Muscle of leg (tissue), 11 donors: Measurements from ENCODE around the gene RAD51B. TPM values are rescaled to one million over a fixed set of nuclear protein-coding genes. Genes with fewer than 3 reads are reported as not detected.
A peak's percentile ranks its signal among the peaks of the same experiment; 100 is the strongest.
"Not testable (repeated sequence)": the region's sequence is repeated elsewhere in the genome, so short reads cannot be mapped to it uniquely, and the experiment has no call there.

ENCODE experiments used
- DNase-seq: peaks from one replicate; pipeline ENCODE4 v3.0.0; 2013
- H3K27ac ChIP-seq: one replicate; pipeline ENCODE4 v1.5.1; 2013; ENCODE audit warnings: mild to moderate bottlenecking, low read length, control low read depth
- H3K27me3 ChIP-seq: one replicate; pipeline ENCODE4 v1.6.1; 2013; ENCODE audit warnings: low read length; ENCODE audit not compliant: control insufficient read depth, insufficient read depth
- H3K36me3 ChIP-seq: one replicate; pipeline ENCODE4 v1.6.1; 2013; ENCODE audit warnings: low read length; ENCODE audit not compliant: control insufficient read depth, insufficient read depth
- H3K4me1 ChIP-seq: one replicate; pipeline ENCODE4 v1.6.1; 2013; ENCODE audit warnings: low read length; ENCODE audit not compliant: control insufficient read depth, insufficient read depth
- H3K4me3 ChIP-seq: one replicate; pipeline ENCODE4 v1.5.1; 2013; ENCODE audit warnings: low read length, control low read depth
- H3K9me3 ChIP-seq: replicated peaks from 2 replicates; pipeline ENCODE4 v1.6.1; 2013; ENCODE audit warnings: low read depth, low read length; ENCODE audit not compliant: control insufficient read depth
- WGBS: methylation state at CpG from one replicate; pipeline ENCODE4 v1.1.5; 2013; ENCODE audit warnings: missing lambda C conversion rate; ENCODE audit not compliant: insufficient coverage; 5-methylcytosine and 5-hydroxymethylcytosine counted together
- polyA plus RNA-seq, 8 donors: library from polyadenylated mRNA; unstranded; fragments of 120-200 nt; gene quantifications; one replicate each; pipeline versions ENCODE4 v1.2.1 to v1.2.3, GENCODE V29; 2013; ENCODE audit warnings: inconsistent platforms in 1 of 8, low replicate concordance in 1 of 8; ENCODE audit not compliant: insufficient read length in 8 of 8, insufficient read depth in 1 of 8
- total RNA-seq: library from RNA; stranded (reverse); fragments of 120-200 nt; gene quantifications from one replicate; pipeline ENCODE4 v1.2.4, GENCODE V29; 2013

RAD51B gene
- total and polyA plus RNA-seq, 9 donors = 6.0 to 16.5 (median 7.2) TPM

- DNase-seq = peak; percentile 63
- H3K27ac ChIP-seq = no peak overlapping the region
Observed at GRCh38 chr14:68692916-68693771, 873.6 kb downstream of the RAD51B start.

GRCh38 chr14:68693926-68694325 lies 874.3 kb downstream of the RAD51B start:
- DNase-seq = no peak
- H3K4me1 ChIP-seq = peaks cover 41% of the 10 kb centered on the region
- H3K9me3 ChIP-seq = no peaks in the 10 kb centered on the region
- no peaks in the 10 kb centered on the region for H3K36me3 ChIP-seq
- H3K27ac ChIP-seq = no peak overlapping the region
- 60% methylated on average over 1 of the region's 2 CpGs for WGBS
- no peak overlapping the region for H3K4me3 ChIP-seq
- H3K27me3 ChIP-seq = no peaks in the 10 kb centered on the region

More at GRCh38 chr14:68692916-68693771, 873.6 kb downstream of the RAD51B start:
- WGBS = 86% methylated on average over 8 of the region's 14 CpGs
- Histone ChIP-seq H3K27me3 (no peaks in the 10 kb centered on the region), H3K36me3 (no peaks in the 10 kb centered on the region), H3K4me1 (peaks cover 45% of the 10 kb centered on the region), H3K4me3 (no peak overlapping the region), H3K9me3 (no peaks in the 10 kb centered on the region)

GRCh38 chr14:68694516-68695235 lies 875.1 kb downstream of the RAD51B start:
- Histone ChIP-seq H3K4me3 (no peak overlapping the region), H3K36me3 (no peaks in the 10 kb centered on the region), H3K9me3 (no peaks in the 10 kb centered on the region), H3K27ac (no peak overlapping the region), H3K4me1 (peaks cover 33% of the 10 kb centered on the region), H3K27me3 (no peaks in the 10 kb centered on the region)
- 65% methylated on average over 5 of the region's 7 CpGs for WGBS
- no peak for DNase-seq

GRCh38 chr14:68695326-68695768 lies 875.8 kb downstream of the RAD51B start:
- H3K27ac ChIP-seq = no peak overlapping the region
- 89% methylated on average over 2 of the region's 7 CpGs for WGBS
- H3K27me3 ChIP-seq = no peaks in the 10 kb centered on the region
- no peak overlapping the region for H3K4me3 ChIP-seq
- DNase-seq = no peak
- H3K4me1 ChIP-seq = peaks cover 27% of the 10 kb centered on the region
- no peaks in the 10 kb centered on the region for H3K36me3 ChIP-seq
- H3K9me3 ChIP-seq = no peaks in the 10 kb centered on the region

GRCh38 chr14:68695856-68696255 lies 876.3 kb downstream of the RAD51B start:
- no peaks in the 10 kb centered on the region for H3K36me3 ChIP-seq
- 80% methylated on average over 1 of the region's 2 CpGs for WGBS

GRCh38 chr14:68696266-68696665 lies 876.7 kb downstream of the RAD51B start:
- WGBS = no CpG with 5 or more reads among the region's 3 CpGs
- Histone ChIP-seq H3K4me1 (peaks cover 20% of the 10 kb centered on the region), H3K4me3 (no peak overlapping the region), H3K36me3 (no peaks in the 10 kb centered on the region), H3K9me3 (no peaks in the 10 kb centered on the region), H3K27me3 (no peaks in the 10 kb centered on the region), H3K27ac (no peak overlapping the region)
- DNase-seq = no peak

More at GRCh38 chr14:68695856-68696255, 876.3 kb downstream of the RAD51B start:
- Histone ChIP-seq H3K4me1 (peaks cover 21% of the 10 kb centered on the region), H3K27ac (no peak overlapping the region), H3K27me3 (no peaks in the 10 kb centered on the region), H3K9me3 (no peaks in the 10 kb centered on the region), H3K4me3 (no peak overlapping the region)
- DNase-seq = no peak

GRCh38 chr14:68696721-68697495 lies 877.3 kb downstream of the RAD51B start:
- no peak for DNase-seq
- H3K4me1 ChIP-seq = peaks cover 17% of the 10 kb centered on the region
- 97% methylated on average over 4 of the region's 6 CpGs for WGBS
- H3K27ac ChIP-seq = no peak overlapping the region
- H3K9me3 ChIP-seq = no peaks in the 10 kb centered on the region
- H3K4me3 ChIP-seq = no peak overlapping the region
- no peaks in the 10 kb centered on the region for H3K27me3 ChIP-seq
- no peaks in the 10 kb centered on the region for H3K36me3 ChIP-seq

- not testable (repeated sequence) for H3K9me3 ChIP-seq, H3K4me1 ChIP-seq, H3K27ac ChIP-seq, DNase-seq, H3K27me3 ChIP-seq, H3K36me3 ChIP-seq, H3K4me3 ChIP-seq
- WGBS = 100% methylated on average over 5 of the region's 14 CpGs
Observed at GRCh38 chr14:68698773-68699172, 879.2 kb downstream of the RAD51B start.

GRCh38 chr14:68701001-68701741 lies 881.6 kb downstream of the RAD51B start:
- no peak overlapping the region for H3K4me3 ChIP-seq
- no peak for DNase-seq
- H3K4me1 ChIP-seq = peaks cover 16% of the 10 kb centered on the region
- no peaks in the 10 kb centered on the region for H3K27me3 ChIP-seq
- WGBS = 94% methylated on average over 3 of the region's 6 CpGs
- no peak overlapping the region for H3K27ac ChIP-seq
- no peaks in the 10 kb centered on the region for H3K36me3 ChIP-seq
- no peaks in the 10 kb centered on the region for H3K9me3 ChIP-seq
